Measurements from ENCODE around the gene KPNA4.

Gene KPNA4

DNA sequence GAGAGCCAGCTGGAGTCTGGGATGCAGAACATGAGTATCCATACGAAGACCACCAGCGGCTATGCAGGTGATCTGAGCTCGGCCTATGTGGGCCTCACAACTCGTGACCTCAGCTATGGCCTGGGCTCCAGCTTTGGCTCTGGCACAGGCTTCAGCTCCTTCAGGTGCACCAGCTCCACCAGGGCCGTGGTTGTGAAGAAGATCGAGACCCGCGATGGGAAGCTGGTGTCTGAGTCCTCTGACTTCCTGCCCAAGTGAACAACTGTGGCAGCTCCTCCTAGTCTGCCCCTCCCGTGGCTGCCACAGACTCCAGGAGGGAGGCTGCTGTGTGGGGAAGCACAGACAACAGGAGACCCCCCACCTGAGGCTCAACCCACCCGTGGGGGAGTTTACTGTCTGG lies 3.6 kb upstream of the KPNA4 start:
- no peaks in the 10 kb centered on the region for H3K27me3 Mint-ChIP-seq (ENCODE audit: low read depth)
- peaks cover 9% of the 10 kb centered on the region for H3K9me3 Mint-ChIP-seq
- no peak overlapping the region for H3K27ac Mint-ChIP-seq
- peaks cover 21% of the 10 kb centered on the region for H3K4me1 Mint-ChIP-seq
- H3K36me3 Mint-ChIP-seq (ENCODE audit: low read depth) = peaks cover 39% of the 10 kb centered on the region
- TF ChIP-seq, protein P1, sequence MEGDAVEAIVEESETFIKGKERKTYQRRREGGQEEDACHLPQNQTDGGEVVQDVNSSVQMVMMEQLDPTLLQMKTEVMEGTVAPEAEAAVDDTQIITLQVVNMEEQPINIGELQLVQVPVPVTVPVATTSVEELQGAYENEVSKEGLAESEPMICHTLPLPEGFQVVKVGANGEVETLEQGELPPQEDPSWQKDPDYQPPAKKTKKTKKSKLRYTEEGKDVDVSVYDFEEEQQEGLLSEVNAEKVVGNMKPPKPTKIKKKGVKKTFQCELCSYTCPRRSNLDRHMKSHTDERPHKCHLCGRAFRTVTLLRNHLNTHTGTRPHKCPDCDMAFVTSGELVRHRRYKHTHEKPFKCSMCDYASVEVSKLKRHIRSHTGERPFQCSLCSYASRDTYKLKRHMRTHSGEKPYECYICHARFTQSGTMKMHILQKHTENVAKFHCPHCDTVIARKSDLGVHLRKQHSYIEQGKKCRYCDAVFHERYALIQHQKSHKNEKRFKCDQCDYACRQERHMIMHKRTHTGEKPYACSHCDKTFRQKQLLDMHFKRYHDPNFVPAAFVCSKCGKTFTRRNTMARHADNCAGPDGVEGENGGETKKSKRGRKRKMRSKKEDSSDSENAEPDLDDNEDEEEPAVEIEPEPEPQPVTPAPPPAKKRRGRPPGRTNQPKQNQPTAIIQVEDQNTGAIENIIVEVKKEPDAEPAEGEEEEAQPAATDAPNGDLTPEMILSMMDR (IDR thresholded peaks at IDR 0.05; ENCODE audit: unreplicated experiment in 3 of 3) = no peak
- H3K4me3 Mint-ChIP-seq = no peak overlapping the region

DNA sequence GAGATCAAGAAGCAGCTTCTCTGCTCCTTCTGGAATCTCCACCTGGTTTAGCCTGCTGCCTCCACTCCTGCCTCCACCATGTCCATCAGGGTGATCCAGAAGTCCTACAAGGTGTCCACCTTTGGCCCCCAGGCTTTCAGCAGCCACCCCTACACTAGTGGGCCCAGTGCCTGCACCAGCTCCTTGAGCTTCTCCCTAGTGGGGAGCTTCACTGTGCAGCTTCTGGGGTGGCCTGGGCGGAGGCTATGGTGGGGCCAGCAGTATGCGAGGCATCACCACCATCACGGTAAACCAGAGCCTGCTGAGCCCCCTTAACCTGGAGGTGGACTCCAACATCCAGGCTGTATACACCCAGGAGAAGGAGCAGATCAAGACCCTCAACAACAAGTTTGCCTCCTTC lies 2.4 kb upstream of the KPNA4 start:
- Mint-ChIP-seq H3K9me3 (peaks cover 8% of the 10 kb centered on the region), H3K4me1 (peaks cover 31% of the 10 kb centered on the region), H3K27ac (no peak overlapping the region), H3K4me3 (no peak overlapping the region), H3K36me3 (ENCODE audit: low read depth) (peaks cover 41% of the 10 kb centered on the region), H3K27me3 (ENCODE audit: low read depth) (no peaks in the 10 kb centered on the region)
- TF ChIP-seq, protein P1 (IDR thresholded peaks at IDR 0.05; ENCODE audit: unreplicated experiment in 3 of 3) = no peak

DNA sequence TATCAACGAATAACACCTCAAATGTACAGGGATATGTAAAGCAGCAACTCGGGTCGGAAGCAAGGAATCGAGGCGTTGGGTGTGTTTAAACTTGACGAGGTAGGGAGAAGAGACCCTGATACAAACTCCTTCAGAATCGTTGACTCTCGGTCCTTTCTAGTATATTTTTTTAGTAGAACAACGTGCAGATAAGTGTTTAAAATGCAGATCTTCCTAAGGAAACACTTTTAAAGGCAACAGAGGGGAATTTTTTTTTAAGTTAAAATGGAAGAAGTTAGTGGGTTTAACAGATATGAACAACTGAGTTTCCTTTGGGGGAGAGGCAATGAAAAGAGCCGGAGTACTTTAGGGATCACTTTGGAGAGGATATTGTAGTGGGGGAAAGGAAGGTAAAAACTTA lies 1.1 kb upstream of the KPNA4 start:
- Mint-ChIP-seq H3K36me3 (ENCODE audit: low read depth) (peaks cover 54% of the 10 kb centered on the region), H3K27me3 (ENCODE audit: low read depth) (no peaks in the 10 kb centered on the region), H3K9me3 (peaks cover 12% of the 10 kb centered on the region), H3K4me3 (peak overlapping the region; percentile 97 to 99 (median 97)), H3K27ac (peak overlapping the region; percentile 98 to 100 (median 98)), H3K4me1 (peaks cover 34% of the 10 kb centered on the region)
- TF ChIP-seq, protein P1 (IDR thresholded peaks at IDR 0.05; ENCODE audit: unreplicated experiment in 3 of 3) = no peak

DNA sequence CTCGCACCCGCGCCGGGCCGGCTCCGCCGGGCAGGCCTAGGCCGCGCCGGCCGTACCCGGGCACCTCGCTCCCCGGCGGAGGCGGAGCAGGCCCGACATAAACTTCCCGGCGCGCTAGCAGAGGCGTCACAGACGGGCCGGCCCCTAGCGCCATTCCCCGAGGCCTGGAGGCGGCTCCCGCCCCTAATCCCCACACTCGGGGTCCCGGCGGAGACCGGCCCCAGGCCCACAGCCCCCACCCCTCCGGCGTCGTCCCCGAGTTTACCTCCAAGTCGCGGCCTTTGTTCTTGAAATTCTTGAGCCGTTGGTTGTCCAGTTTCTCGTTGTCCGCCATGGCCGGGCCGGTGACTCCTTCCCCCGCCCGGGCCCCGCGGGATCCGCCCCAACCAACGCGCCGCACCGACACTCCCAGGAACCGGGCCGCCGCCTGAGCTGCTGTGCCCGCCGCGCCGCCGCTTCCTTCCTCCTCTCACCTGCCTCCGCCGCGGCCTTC lies 376 bp downstream of the KPNA4 start:
- Mint-ChIP-seq H3K36me3 (ENCODE audit: low read depth) (peaks cover 65% of the 10 kb centered on the region), H3K9me3 (peaks cover 16% of the 10 kb centered on the region), H3K27me3 (ENCODE audit: low read depth) (no peaks in the 10 kb centered on the region), H3K4me3 (peak overlapping the region; percentile 97 to 99 (median 97)), H3K27ac (peak overlapping the region; percentile 98 to 100 (median 98)), H3K4me1 (peaks cover 39% of the 10 kb centered on the region)
- TF ChIP-seq, protein P1 (IDR thresholded peaks at IDR 0.05; ENCODE audit: unreplicated experiment in 3 of 3) = no peak

DNA sequence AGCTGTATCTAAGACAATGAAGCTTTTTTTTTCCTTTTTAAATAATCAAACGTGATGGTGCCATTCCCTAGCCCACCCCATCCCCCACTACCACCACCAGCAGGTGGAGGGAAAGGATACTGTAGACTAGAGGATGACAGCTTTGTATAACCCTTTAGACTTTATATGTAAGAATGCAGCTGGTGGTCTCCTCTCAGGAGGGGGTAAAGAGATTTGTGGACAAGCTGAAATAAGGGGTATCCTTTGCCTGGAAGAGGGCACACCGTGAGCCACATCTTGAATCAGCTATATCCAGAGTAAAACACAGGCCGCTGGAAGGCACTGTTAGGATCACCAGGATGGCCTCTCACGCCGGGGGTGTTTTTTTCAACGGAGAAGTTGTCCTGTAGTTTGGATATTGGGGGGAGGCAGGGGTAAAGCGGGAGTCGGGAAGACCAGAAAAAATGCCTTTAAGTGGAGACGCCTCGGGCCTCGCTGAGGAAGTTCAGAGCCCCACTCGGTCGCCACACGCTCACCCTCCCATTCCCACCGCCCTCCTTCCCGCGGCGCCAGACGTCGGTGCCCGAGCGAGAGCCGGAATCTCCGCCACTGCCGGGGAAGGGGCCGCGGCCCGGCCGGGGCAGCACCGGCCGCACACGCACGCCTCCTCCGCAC lies 986 bp downstream of the KPNA4 start:
- peaks cover 39% of the 10 kb centered on the region for H3K4me1 Mint-ChIP-seq
- TF ChIP-seq, protein P1 (IDR thresholded peaks at IDR 0.05; ENCODE audit: unreplicated experiment in 3 of 3) = no peak
- peak overlapping the region; percentile 97 to 99 (median 97) for H3K27ac Mint-ChIP-seq
- no peaks in the 10 kb centered on the region for H3K27me3 Mint-ChIP-seq (ENCODE audit: low read depth)
- H3K36me3 Mint-ChIP-seq (ENCODE audit: low read depth) = peaks cover 65% of the 10 kb centered on the region
- peaks cover 16% of the 10 kb centered on the region for H3K9me3 Mint-ChIP-seq
- peak overlapping the region; percentile 93 to 100 (median 99) for H3K4me3 Mint-ChIP-seq

DNA sequence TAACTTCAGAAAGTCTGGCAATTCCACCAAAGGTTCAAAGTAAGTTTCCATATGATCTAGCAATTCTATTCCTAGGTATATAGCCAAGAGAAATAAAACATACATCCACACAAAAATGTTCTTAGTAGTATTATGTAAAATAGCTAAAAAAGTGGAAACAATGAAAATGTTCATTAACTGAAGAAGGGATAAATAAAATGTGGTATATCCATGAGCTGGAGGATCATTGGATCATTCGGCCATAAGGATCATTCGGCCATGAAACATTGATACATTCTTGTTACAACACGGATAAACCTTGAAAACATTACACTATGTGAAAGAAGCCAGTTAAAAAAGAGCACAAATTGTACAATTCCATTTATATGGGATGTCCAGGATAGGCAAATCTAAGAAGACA lies 2.4 kb downstream of the KPNA4 start:
- TF ChIP-seq, protein P1 (IDR thresholded peaks at IDR 0.05; ENCODE audit: unreplicated experiment in 3 of 3) = no peak
- H3K4me3 Mint-ChIP-seq = peak overlapping the region; percentile 73 to 100 (median 85)
- peak overlapping the region; percentile 10 to 77 (median 47) for H3K27ac Mint-ChIP-seq
- no peaks in the 10 kb centered on the region for H3K27me3 Mint-ChIP-seq (ENCODE audit: low read depth)
- peaks cover 66% of the 10 kb centered on the region for H3K36me3 Mint-ChIP-seq (ENCODE audit: low read depth)
- H3K4me1 Mint-ChIP-seq = peaks cover 39% of the 10 kb centered on the region
- peaks cover 13% of the 10 kb centered on the region for H3K9me3 Mint-ChIP-seq

All from nephron (organoid).